LNCAP (cell line): ENCODE data around the gene LIPK.

ENCODE experiments used
- TF ChIP-seq, protein P1 (sequence below): fragments of 450-650 bp; IDR thresholded peaks from 2 replicates; pipeline ENCODE4 v1.5.1; 2017; ENCODE audit warnings: mild to moderate bottlenecking

LIPK gene, protein sequence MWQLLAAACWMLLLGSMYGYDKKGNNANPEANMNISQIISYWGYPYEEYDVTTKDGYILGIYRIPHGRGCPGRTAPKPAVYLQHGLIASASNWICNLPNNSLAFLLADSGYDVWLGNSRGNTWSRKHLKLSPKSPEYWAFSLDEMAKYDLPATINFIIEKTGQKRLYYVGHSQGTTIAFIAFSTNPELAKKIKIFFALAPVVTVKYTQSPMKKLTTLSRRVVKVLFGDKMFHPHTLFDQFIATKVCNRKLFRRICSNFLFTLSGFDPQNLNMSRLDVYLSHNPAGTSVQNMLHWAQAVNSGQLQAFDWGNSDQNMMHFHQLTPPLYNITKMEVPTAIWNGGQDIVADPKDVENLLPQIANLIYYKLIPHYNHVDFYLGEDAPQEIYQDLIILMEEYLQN

DNA sequence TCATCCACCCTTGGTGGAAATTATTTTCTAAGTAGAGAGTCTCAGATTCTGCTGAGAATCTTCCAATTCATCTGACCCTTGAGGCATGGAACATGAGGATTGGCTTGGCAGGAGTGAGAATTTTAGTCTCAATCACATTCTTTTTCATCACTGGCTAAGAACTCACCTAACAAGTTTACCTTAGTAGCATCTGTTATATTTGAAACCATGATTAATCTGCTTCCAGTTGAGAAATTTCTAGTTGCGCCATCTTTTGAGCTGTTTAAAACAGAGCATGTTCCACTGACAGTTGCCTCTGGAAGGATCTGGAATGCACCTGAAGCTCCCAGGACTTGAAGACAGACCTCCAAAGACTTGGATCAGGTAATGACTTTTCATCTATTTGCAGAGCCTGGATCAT is at the start of gene LIPK:
LIPK (plus strand) TSS at position 292 of the 400 bp plus-strand sequence. CDS start 18,295 bp downstream, outside the sequence.
- TF ChIP-seq, protein P1, sequence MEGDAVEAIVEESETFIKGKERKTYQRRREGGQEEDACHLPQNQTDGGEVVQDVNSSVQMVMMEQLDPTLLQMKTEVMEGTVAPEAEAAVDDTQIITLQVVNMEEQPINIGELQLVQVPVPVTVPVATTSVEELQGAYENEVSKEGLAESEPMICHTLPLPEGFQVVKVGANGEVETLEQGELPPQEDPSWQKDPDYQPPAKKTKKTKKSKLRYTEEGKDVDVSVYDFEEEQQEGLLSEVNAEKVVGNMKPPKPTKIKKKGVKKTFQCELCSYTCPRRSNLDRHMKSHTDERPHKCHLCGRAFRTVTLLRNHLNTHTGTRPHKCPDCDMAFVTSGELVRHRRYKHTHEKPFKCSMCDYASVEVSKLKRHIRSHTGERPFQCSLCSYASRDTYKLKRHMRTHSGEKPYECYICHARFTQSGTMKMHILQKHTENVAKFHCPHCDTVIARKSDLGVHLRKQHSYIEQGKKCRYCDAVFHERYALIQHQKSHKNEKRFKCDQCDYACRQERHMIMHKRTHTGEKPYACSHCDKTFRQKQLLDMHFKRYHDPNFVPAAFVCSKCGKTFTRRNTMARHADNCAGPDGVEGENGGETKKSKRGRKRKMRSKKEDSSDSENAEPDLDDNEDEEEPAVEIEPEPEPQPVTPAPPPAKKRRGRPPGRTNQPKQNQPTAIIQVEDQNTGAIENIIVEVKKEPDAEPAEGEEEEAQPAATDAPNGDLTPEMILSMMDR: no peak

DNA sequence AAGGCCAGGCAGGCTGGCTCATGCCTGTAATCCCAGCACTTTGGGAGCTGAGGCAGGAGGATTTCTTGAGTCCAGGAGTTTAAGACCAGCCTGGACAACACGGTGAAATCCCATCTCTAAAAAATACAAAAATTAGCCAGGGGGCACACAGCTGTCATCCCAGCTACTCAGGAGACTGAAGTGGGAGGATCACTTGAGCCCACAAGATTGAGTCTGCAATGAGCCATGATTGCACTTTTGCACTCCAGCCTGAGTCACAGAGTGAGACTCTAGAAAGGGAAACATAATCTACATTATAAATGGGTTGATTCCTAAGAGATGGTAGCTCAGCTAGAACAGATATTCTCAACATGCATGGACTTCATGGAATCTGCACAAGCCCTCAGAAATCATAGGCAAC is 48.1 kb upstream of the LIPK start:
- TF ChIP-seq, protein P1: no peak

DNA sequence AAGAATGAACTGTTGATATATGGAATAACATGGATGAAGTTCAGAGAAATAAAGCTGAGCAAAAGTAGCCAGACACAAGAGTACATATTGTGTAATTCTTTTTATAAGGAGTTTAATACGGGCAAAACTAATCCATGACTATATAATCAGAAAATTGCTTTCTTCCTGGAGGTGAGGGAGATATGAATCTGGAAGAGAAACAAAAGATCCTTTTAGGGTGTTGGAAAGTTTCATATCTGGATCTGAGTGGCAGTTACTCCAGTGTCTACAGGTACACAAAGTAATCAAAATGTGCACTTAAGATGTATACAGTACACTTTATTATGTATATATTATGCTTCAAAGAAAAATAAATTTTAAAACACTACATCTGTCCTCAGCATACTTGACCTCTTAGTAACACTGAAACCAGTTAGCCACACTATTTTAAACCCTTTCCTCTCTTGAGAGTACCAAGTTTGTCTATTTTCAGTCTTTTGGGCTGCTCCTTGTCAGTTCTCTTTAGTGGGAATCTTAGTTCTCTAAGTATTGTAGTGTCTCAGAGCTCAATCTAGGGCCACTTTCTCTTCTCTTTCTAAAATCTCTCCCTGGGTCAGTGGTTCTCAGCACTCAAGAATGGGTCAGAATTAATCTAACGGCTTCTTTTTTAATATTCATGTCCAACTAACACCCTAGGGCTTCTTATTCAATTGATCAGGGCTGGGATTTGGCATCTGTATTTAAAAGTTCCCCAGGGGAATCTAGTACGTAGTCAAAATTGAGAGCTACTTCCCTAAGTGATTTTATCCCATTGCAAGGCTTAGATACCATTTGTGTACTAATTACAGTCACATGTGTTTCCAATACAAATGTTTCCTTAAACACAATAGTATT is 46.1 kb upstream of the LIPK start:
- TF ChIP-seq, protein P1: no peak

DNA sequence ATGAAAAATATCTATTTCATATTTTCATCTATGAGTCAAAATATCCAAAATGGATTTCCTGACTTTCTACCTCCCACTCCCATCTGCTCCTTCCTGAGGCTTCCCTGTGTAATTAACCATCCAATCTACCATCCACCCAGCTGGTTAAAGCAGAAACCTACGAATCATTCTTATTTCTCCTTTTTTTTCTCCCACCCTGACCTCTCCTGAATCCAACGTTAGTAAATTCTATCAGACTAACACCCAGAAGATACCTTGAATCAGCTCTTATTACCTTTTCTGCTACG is 45.5 kb upstream of the LIPK start:
- TF ChIP-seq, protein P1: no peak

DNA sequence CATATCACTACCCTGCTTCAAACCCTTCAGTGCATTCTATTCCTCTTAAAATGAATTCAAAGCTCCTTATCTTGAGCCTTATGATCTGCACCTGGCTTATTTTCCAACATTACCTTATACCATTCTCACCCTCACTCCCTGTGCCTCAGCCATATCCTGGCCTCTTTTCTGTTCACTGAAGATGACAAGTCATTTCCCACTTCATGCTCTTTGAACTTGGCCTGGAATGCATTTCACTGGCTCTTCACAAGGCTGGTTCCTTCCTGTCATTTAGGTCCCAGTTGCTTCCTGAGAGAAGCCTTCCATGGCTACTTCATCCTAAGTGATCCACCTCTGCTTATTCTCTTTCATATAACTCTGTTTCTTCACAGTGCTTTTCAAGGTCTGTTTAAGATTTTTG is 45.0 kb upstream of the LIPK start:
- TF ChIP-seq, protein P1: no peak

DNA sequence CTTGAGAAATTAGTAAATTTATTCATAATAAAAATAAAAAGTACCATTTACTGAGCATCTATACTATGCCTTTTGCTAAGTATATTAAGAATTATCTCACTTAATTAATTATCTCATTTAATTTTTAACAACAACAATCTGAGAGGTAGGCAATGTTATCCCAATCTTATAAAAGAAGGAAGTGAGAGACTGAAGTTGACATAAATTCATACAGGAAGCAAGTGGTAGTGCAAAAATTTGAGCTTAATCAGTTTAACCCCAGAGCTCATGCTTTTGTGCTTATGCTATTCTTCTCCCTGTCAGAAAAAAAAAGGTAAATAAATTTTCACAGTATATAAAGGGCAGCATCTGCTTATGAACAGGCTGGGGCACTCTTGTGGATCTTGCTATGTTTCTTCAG is 44.5 kb upstream of the LIPK start:
- TF ChIP-seq, protein P1: no peak

DNA sequence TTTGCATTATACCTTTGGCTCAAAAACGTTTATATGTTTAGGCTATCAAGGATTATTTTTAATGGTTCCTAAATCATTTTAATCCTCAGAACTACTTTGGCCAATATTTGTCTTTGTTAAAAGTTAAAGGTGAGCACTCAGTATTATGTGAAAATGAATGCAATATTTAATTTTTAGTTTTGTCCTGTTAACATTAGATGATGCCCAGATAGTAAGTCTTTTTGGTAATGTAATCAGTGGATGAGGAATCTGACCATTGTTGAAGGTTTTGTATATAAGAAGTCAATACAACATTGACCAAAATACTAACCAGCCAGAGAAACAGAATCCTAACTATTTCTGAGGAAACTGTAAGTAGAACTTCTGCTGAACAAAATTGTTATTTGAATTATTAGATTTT is 41.9 kb upstream of the LIPK start, which contains the start of gene LIPF:
LIPF (plus strand) TSS at position 301 of the 400 bp plus-strand sequence. CDS start 2,856 bp downstream, outside the sequence.
- TF ChIP-seq, protein P1: no peak
